Mammary epithelial cell (primary cell): ENCODE data around the gene JMJD1C.

ENCODE experiments used
- EZH2 ChIP-seq: IDR thresholded peaks from 2 replicates; pipeline ENCODE4 v1.6.1; 2012; ENCODE audit warnings: low read length, inconsistent platforms, borderline replicate concordance
- TF ChIP-seq, protein P1 (sequence below), 2 donors: IDR thresholded peaks in 1 of 2; conservative IDR thresholded peaks in 1 of 2; 2 replicates each; pipeline ENCODE4 v1.5.1; 2011 to 2012; ENCODE audit warnings: inconsistent platforms in 2 of 2, low read length in 2 of 2, mild to moderate bottlenecking in 2 of 2, control low read depth in 1 of 2, low read depth in 1 of 2; ENCODE audit not compliant: insufficient read depth in 1 of 2; ENCODE audit errors: extremely low read depth in 1 of 2

DNA sequence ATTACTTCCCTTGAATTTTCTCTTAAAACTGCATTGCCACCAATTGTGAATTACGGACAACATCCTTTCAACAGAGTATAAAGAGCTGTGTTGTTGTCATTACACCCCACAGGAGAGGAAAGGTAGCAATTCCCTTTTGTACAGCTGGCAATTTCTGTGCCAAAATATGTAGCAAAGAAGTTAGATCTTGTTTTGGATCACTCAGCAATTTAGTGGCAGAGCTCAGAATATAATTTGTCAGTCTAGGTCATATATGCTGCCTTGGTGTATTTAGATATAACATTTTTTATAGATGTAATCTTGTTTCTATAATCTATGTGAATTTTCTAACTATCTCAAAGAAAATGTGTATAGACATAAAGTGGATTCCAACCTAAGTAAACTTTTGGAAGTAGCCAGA is 293.9 kb downstream of the JMJD1C start:
- TF ChIP-seq, protein P1, sequence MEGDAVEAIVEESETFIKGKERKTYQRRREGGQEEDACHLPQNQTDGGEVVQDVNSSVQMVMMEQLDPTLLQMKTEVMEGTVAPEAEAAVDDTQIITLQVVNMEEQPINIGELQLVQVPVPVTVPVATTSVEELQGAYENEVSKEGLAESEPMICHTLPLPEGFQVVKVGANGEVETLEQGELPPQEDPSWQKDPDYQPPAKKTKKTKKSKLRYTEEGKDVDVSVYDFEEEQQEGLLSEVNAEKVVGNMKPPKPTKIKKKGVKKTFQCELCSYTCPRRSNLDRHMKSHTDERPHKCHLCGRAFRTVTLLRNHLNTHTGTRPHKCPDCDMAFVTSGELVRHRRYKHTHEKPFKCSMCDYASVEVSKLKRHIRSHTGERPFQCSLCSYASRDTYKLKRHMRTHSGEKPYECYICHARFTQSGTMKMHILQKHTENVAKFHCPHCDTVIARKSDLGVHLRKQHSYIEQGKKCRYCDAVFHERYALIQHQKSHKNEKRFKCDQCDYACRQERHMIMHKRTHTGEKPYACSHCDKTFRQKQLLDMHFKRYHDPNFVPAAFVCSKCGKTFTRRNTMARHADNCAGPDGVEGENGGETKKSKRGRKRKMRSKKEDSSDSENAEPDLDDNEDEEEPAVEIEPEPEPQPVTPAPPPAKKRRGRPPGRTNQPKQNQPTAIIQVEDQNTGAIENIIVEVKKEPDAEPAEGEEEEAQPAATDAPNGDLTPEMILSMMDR (conservative IDR thresholded peaks at IDR 0.05 in 1 of 2, IDR thresholded peaks at IDR 0.05 in 1 of 2; ENCODE audit: extremely low read depth in 1 of 2, insufficient read depth in 1 of 2, low read depth in 1 of 2, low read length in 2 of 2) = no peak
- TF ChIP-seq EZH2 = no peak
